Vagina (tissue), 2 donors: ENCODE data around the gene INTU. TPM values are rescaled to one million over a fixed set of nuclear protein-coding genes. Genes with fewer than 3 reads are reported as not detected.

Source experiments
- DNase-seq, 2 donors: peaks; one replicate each; pipeline ENCODE4 v3.0.0-alpha.2; 2017; ENCODE audit errors: extremely low spot score in 2 of 2
- H3K27ac ChIP-seq: fragments of 200-600 bp; sonication (generic); one replicate; pipeline ENCODE4 v1.5.1; 2019
- H3K27me3 ChIP-seq: fragments of 200-600 bp; sonication (generic); one replicate; pipeline ENCODE4 v1.5.1; 2019
- H3K36me3 ChIP-seq, 2 donors: fragments of 200-600 bp; sonication (generic); one replicate each; pipeline ENCODE4 v1.5.1; 2017 to 2019
- H3K4me1 ChIP-seq: fragments of 200-600 bp; sonication (generic); one replicate; pipeline ENCODE4 v1.5.1; 2019
- H3K4me3 ChIP-seq, 2 donors: fragments of 200-600 bp; sonication (generic); 1 replicate in 1 of 2; 2 replicates in 1 of 2; pipeline ENCODE4 v1.5.1; 2016 to 2019
- H3K9me3 ChIP-seq: fragments of 200-600 bp; sonication (generic); one replicate; pipeline ENCODE4 v1.5.1; 2019
- POLR2A ChIP-seq, 2 donors: fragments of 450-650 bp; IDR thresholded peaks; one replicate each; pipeline ENCODE4 v1.6.1; 2017; ENCODE audit warnings: antibody characterized with exemption in 2 of 2, mild to moderate bottlenecking in 2 of 2, moderate library complexity in 2 of 2
- POLR2AphosphoS5 ChIP-seq, 2 donors: sonication (generic); formaldehyde crosslinking; IDR thresholded peaks; one replicate each; pipeline ENCODE4 v1.9.0; 2017; ENCODE audit warnings: antibody characterized with exemption in 2 of 2, mild to moderate bottlenecking in 2 of 2, low read depth in 1 of 2; ENCODE audit not compliant: insufficient read depth in 1 of 2
- intact Hi-C: fragments of 100-400 bp; cut with DNase I; formaldehyde crosslinking; loops from one replicate; pipeline ENCODE4 v1.15.1; 2023
- total RNA-seq: library from RNA; depleted of rRNA; stranded (reverse); fragments of >200 nt; gene quantifications from one replicate; pipeline ENCODE4 v1.2.3, GENCODE V29; 2016
- TF ChIP-seq, protein P1 (sequence below), 3 experiments: fragments of 450-650 bp in 2 of 3; fragments of 200-600 bp in 1 of 3; sonication (generic) in 1 of 3; IDR thresholded peaks; one replicate each; pipeline ENCODE4 v1.5.1; 2017 to 2019; ENCODE audit warnings: antibody characterized with exemption in 3 of 3, mild to moderate bottlenecking in 2 of 3, moderate library complexity in 2 of 3

INTU gene
- total RNA-seq, 1 donor from 2014 or later = 8.8 TPM

DNA sequence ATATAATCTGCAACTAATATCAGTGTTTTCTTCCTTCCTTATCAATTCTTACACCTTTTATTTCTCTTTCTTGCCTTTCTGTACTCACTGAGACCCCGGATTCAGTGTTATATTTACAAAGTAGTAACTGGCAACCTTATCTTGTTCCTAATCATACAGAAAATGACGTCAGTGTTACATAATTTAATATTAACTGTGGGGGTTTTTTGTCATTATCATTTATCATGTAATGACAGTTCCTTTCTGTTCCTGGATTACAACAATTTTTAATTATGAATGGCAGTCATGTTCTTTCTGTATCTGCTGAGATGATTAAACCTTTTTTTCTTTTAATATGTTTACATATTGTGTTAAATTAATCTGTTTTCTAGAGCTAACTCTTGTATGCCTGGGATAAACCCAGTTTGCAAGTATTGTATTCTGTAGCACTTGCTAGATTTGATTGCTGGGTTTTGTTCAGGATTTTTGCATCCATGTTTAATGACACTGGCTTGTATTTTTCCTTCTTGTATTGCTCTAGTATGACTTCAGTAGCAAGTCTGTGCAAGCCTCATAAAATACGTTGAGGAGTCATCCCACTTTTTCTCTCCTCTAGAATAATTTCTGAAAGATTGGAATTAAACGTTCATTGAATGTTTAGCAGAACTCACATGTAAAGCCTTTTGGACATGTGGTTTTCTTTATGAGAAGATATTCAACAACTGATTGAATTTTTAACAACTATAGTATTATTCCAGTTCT lies 138.9 kb downstream of the INTU start:
- Histone ChIP-seq H3K27me3 (no peaks in the 10 kb centered on the region), H3K27ac (no peak overlapping the region), H3K36me3 (no peaks in the 10 kb centered on the region), H3K4me1 (no peaks in the 10 kb centered on the region), H3K4me3 (no peak overlapping the region), H3K9me3 (no peaks in the 10 kb centered on the region)
- DNase-seq = no peak
- intact Hi-C loops = no loop called here
- TF ChIP-seq POLR2AphosphoS5 (IDR thresholded peaks at IDR 0.05; ENCODE audit: insufficient read depth in 1 of 2, low read depth in 1 of 2) = no peak
- TF ChIP-seq, protein P1, sequence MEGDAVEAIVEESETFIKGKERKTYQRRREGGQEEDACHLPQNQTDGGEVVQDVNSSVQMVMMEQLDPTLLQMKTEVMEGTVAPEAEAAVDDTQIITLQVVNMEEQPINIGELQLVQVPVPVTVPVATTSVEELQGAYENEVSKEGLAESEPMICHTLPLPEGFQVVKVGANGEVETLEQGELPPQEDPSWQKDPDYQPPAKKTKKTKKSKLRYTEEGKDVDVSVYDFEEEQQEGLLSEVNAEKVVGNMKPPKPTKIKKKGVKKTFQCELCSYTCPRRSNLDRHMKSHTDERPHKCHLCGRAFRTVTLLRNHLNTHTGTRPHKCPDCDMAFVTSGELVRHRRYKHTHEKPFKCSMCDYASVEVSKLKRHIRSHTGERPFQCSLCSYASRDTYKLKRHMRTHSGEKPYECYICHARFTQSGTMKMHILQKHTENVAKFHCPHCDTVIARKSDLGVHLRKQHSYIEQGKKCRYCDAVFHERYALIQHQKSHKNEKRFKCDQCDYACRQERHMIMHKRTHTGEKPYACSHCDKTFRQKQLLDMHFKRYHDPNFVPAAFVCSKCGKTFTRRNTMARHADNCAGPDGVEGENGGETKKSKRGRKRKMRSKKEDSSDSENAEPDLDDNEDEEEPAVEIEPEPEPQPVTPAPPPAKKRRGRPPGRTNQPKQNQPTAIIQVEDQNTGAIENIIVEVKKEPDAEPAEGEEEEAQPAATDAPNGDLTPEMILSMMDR (IDR thresholded peaks at IDR 0.05) = no peak
- TF ChIP-seq POLR2A (IDR thresholded peaks at IDR 0.05) = no peak

DNA sequence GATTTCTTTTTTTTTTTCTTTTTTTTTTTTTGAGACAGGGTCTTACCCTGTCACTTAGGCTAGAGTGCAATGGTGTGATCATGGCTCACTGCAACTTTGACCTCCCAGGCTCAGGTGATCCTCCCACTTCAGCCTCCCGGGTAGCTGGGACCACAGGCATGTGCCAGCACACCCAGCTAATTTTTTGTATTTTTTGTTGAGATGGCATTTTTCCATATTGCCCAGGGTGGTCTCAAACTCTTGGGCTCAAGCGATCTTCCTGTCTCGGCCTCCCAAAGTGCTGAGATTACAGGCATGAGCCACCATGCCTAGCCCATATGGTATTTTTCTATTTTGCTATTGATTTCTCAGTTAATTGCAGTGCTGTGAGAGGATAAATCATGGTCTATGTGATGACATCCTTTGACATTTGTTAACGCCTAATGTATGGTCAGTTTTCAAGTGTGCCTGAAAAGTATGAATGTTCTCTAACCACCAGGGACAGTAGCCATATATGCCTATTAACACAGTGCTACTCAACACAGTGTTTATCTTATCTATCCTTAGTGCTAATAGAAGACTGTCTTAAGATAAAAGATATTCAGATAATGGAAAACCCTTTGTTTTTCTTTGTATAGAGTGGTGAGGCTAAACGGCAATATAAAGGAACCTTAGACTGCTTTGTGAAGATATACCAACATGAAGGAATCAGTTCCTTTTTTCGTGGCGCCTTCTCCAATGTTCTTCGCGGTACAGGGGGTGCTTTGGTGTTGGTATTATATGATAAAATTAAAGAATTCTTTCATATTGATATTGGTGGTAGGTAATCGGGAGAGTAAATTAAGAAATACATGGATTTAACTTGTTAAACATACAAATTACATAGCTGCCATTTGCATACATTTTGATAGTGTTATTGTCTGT lies 140.3 kb downstream of the INTU start:
- H3K4me1 ChIP-seq = no peaks in the 10 kb centered on the region
- H3K27ac ChIP-seq = no peak overlapping the region
- H3K36me3 ChIP-seq = no peaks in the 10 kb centered on the region
- no peak for DNase-seq
- H3K9me3 ChIP-seq = no peaks in the 10 kb centered on the region
- no peak overlapping the region for H3K4me3 ChIP-seq
- TF ChIP-seq POLR2AphosphoS5 (IDR thresholded peaks at IDR 0.05; ENCODE audit: insufficient read depth in 1 of 2, low read depth in 1 of 2) (no peak), POLR2A (IDR thresholded peaks at IDR 0.05) (no peak)
- intact Hi-C loops = no loop called here
- no peaks in the 10 kb centered on the region for H3K27me3 ChIP-seq

DNA sequence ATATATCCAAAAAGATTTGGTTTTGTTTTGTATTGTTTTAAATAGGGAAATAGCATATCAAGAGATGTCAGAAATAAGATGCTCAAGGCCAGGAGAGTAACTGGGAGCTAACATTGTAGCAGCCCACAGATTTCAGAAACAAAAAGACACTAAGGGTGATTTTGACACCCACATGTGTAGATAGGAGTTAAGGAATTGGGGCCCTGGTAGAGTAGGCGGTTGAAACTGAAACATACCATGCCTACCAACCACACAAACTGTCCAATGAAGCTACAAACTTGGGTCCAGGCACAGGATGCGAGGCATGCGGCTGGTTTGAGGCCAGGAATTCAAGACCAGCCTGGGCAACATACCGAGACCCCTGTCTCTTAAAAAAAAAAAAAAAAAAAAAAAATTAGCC lies 143.1 kb downstream of the INTU start:
- Histone ChIP-seq H3K36me3 (no peaks in the 10 kb centered on the region), H3K4me3 (no peak overlapping the region), H3K27me3 (no peaks in the 10 kb centered on the region), H3K27ac (no peak overlapping the region), H3K4me1 (no peaks in the 10 kb centered on the region), H3K9me3 (no peaks in the 10 kb centered on the region)
- DNase-seq = no peak
- intact Hi-C loops = no loop called here
- TF ChIP-seq POLR2AphosphoS5 (IDR thresholded peaks at IDR 0.05; ENCODE audit: insufficient read depth in 1 of 2, low read depth in 1 of 2) (no peak), POLR2A (IDR thresholded peaks at IDR 0.05) (no peak)
- TF ChIP-seq, protein P1 (IDR thresholded peaks at IDR 0.05) = no peak

Other genes starting within 250 kb of the INTU start
- gene SLC25A31, start 97.4 kb downstream of the INTU start, total RNA-seq = not detected
- 14.2 TPM for gene HSPA4L, start 149.4 kb downstream of the INTU start, total RNA-seq
- 6.6 TPM for gene PLK4, start 247.9 kb downstream of the INTU start, total RNA-seq